Measurements from ENCODE around the gene RBM26. TPM values are rescaled to one million over a fixed set of nuclear protein-coding genes. Genes with fewer than 3 reads are reported as not detected.
A peak's percentile ranks its signal among the peaks of the same experiment; 100 is the strongest.

Gene RBM26
- total RNA-seq, 2 donors from 2014 or later, result 28.1 to 28.3 TPM

- Histone ChIP-seq H3K9me3 (no peaks in the 10 kb centered on the region), H3K4me1 (peaks cover 12% of the 10 kb centered on the region), H3K27me3 (no peaks in the 10 kb centered on the region), H3K4me3 (no peak overlapping the region), H3K9ac (ENCODE audit: low read depth in 2 of 2, low read length in 2 of 2) (no peak overlapping the region), H3K36me3 (peaks cover 4% of the 10 kb centered on the region), H3K27ac (no peak overlapping the region)
- DNase-seq, result no peak
- no peak for TF ChIP-seq CTCF (IDR thresholded peaks at IDR 0.05)
- intact Hi-C loops (cut with DNase I), result no loop called here
Measured at GRCh38 chr13:79398915-79399314, 7.1 kb downstream of the RBM26 start.

- no peak for TF ChIP-seq CTCF (IDR thresholded peaks at IDR 0.05)
- H3K36me3 ChIP-seq, result peaks cover 4% of the 10 kb centered on the region
- H3K4me1 ChIP-seq, result peaks cover 12% of the 10 kb centered on the region
- H3K9me3 ChIP-seq, result no peaks in the 10 kb centered on the region
- H3K27ac ChIP-seq, result no peak overlapping the region
- no peak overlapping the region for H3K9ac ChIP-seq (ENCODE audit: low read depth in 2 of 2, low read length in 2 of 2)
- H3K27me3 ChIP-seq, result no peaks in the 10 kb centered on the region
- H3K4me3 ChIP-seq, result no peak overlapping the region
- DNase-seq, result no peak
- intact Hi-C loops (cut with DNase I), result no loop called here
Measured at GRCh38 chr13:79398127-79398526, 7.9 kb downstream of the RBM26 start.

- H3K4me1 ChIP-seq, result peaks cover 5% of the 10 kb centered on the region
- intact Hi-C loops (cut with DNase I), result no loop called here
- H3K4me3 ChIP-seq, result no peak overlapping the region
- DNase-seq, result no peak
- H3K27ac ChIP-seq, result no peak overlapping the region
- H3K9ac ChIP-seq (ENCODE audit: low read depth in 2 of 2, low read length in 2 of 2), result no peak overlapping the region
- H3K9me3 ChIP-seq, result no peaks in the 10 kb centered on the region
- H3K36me3 ChIP-seq, result peaks cover 4% of the 10 kb centered on the region
- no peaks in the 10 kb centered on the region for H3K27me3 ChIP-seq
- no peak for TF ChIP-seq CTCF (IDR thresholded peaks at IDR 0.05)
Measured at GRCh38 chr13:79395881-79396280, 10.2 kb downstream of the RBM26 start.

- H3K9ac ChIP-seq (ENCODE audit: low read depth in 2 of 2, low read length in 2 of 2), result no peak overlapping the region
- DNase-seq, result peak; percentile 33
Measured at GRCh38 chr13:79393564-79394249, 12.3 kb downstream of the RBM26 start.

GRCh38 chr13:79392882-79393563, 13.0 kb downstream of the RBM26 start:
- no peaks in the 10 kb centered on the region for H3K9me3 ChIP-seq
- H3K4me3 ChIP-seq, result no peak overlapping the region

More at GRCh38 chr13:79393564-79394249, 12.3 kb downstream of the RBM26 start:
- intact Hi-C loops (cut with DNase I), result no loop called here
- Histone ChIP-seq H3K4me3 (no peak overlapping the region), H3K4me1 (peaks cover 5% of the 10 kb centered on the region), H3K36me3 (peaks cover 4% of the 10 kb centered on the region), H3K27ac (no peak overlapping the region), H3K9me3 (no peaks in the 10 kb centered on the region), H3K27me3 (no peaks in the 10 kb centered on the region)
- TF ChIP-seq CTCF (IDR thresholded peaks at IDR 0.05), result no peak

More at GRCh38 chr13:79392882-79393563, 13.0 kb downstream of the RBM26 start:
- DNase-seq, result no peak
- peaks cover 5% of the 10 kb centered on the region for H3K4me1 ChIP-seq
- no peaks in the 10 kb centered on the region for H3K27me3 ChIP-seq
- no peak for TF ChIP-seq CTCF (IDR thresholded peaks at IDR 0.05)
- intact Hi-C loops (cut with DNase I), result no loop called here
- no peak overlapping the region for H3K27ac ChIP-seq
- H3K9ac ChIP-seq (ENCODE audit: low read depth in 2 of 2, low read length in 2 of 2), result no peak overlapping the region
- peaks cover 4% of the 10 kb centered on the region for H3K36me3 ChIP-seq
